HEK293T (cell line): ENCODE results near the gene TNPO2.

Experiments
- ELF4 ChIP-seq: fragments of 450-650 bp; IDR thresholded peaks from 2 replicates; pipeline ENCODE4 v1.6.1; 2017; ENCODE audit warnings: antibody characterized with exemption
- FOXA1 ChIP-seq: fragments of 450-650 bp; IDR thresholded peaks from 2 replicates; pipeline ENCODE4 v1.6.1; 2016; ENCODE audit warnings: mild to moderate bottlenecking
- FOXM1 ChIP-seq: fragments of 450-650 bp; IDR thresholded peaks from 2 replicates; pipeline ENCODE4 v1.6.1; 2017; ENCODE audit warnings: mild to moderate bottlenecking, borderline replicate concordance

DNA sequence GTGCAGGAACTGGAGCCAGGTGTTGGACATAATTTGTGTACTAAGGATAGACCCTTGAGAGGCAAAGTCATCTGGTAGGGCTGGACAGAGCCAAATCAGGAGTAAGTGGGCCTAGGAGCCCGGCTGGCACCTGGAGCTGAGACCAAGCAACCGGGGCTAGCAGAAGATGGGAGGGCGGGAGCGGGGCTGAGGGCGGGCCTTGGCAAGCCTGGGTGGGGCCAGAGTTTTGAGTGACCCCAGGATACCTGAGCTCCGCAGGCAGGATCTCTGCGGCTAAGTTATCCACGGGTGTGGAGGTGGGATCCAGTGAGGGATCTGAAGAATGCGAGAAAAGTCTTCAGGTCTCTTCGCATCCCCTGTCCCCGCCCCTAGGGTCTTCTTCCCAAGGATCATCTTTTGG is 43.4 kb upstream of the TNPO2 start:
- TF ChIP-seq ELF4 (no peak), FOXM1 (no peak), FOXA1 (no peak)
